Kidney epithelial cell (primary cell): ENCODE results near the gene KIAA0825. TPM values are rescaled to one million over a fixed set of nuclear protein-coding genes. Genes with fewer than 3 reads are reported as not detected.
A peak's percentile ranks its signal among the peaks of the same experiment; 100 is the strongest.

Experiments
- DNase-seq: peaks from one replicate; pipeline ENCODE4 v3.0.0-alpha.2; 2010; ENCODE audit warnings: low read depth
- H3K27me3 ChIP-seq: 2 replicates; pipeline ENCODE4 v1.6.0; 2011; ENCODE audit warnings: low read length; ENCODE audit not compliant: control insufficient read depth, insufficient read depth
- H3K36me3 ChIP-seq: 2 replicates; pipeline ENCODE4 v1.5.1; 2011; ENCODE audit warnings: low read length; ENCODE audit not compliant: control insufficient read depth, insufficient read depth
- H3K4me3 ChIP-seq: 2 replicates; pipeline ENCODE4 v1.5.1; 2011; ENCODE audit warnings: low read depth, mild to moderate bottlenecking, control low read depth, low read length
- CTCF ChIP-seq: IDR thresholded peaks from 2 replicates; pipeline ENCODE4 v1.5.1; 2011; ENCODE audit warnings: mild to moderate bottlenecking, moderate library complexity, low read length, control low read depth, inconsistent platforms; ENCODE audit not compliant: insufficient read depth, poor library complexity, severe bottlenecking
- total RNA-seq: library from RNA; depleted of rRNA; stranded (reverse); fragments of >200 nt; gene quantifications from 2 replicates; pipeline ENCODE4 v1.2.3, GENCODE V29; 2015

KIAA0825 gene
- total RNA-seq, 1 donor from 2014 or later: 2.7 TPM

GRCh38 chr5:94623877-94624276 is 5.5 kb upstream of the KIAA0825 start:
- no peak overlapping the region for H3K4me3 ChIP-seq
- no peaks in the 10 kb centered on the region for H3K36me3 ChIP-seq
- no peaks in the 10 kb centered on the region for H3K27me3 ChIP-seq
- TF ChIP-seq CTCF: no peak
- DNase-seq: no peak

GRCh38 chr5:94623011-94623410 is 4.6 kb upstream of the KIAA0825 start:
- no peaks in the 10 kb centered on the region for H3K27me3 ChIP-seq
- no peak for TF ChIP-seq CTCF
- no peaks in the 10 kb centered on the region for H3K36me3 ChIP-seq
- no peak overlapping the region for H3K4me3 ChIP-seq
- DNase-seq: no peak

GRCh38 chr5:94621763-94622162 is 3.4 kb upstream of the KIAA0825 start:
- DNase-seq: no peak
- Histone ChIP-seq H3K27me3 (no peaks in the 10 kb centered on the region), H3K4me3 (no peak overlapping the region), H3K36me3 (no peaks in the 10 kb centered on the region)
- TF ChIP-seq CTCF: no peak

GRCh38 chr5:94620256-94620655 is 1.9 kb upstream of the KIAA0825 start:
- TF ChIP-seq CTCF: no peak
- no peak for DNase-seq
- H3K27me3 ChIP-seq: no peaks in the 10 kb centered on the region
- no peaks in the 10 kb centered on the region for H3K36me3 ChIP-seq
- no peak overlapping the region for H3K4me3 ChIP-seq

- TF ChIP-seq CTCF: no peak
- peak; percentile 26 for DNase-seq
- no peaks in the 10 kb centered on the region for H3K27me3 ChIP-seq
- no peaks in the 10 kb centered on the region for H3K36me3 ChIP-seq
- peak overlapping the region; percentile 78 for H3K4me3 ChIP-seq
These were observed 343 bp downstream of the KIAA0825 start for GRCh38 chr5:94618029-94618492.

GRCh38 chr5:94615862-94616261 is 2.5 kb downstream of the KIAA0825 start:
- no peak for DNase-seq
- Histone ChIP-seq H3K36me3 (no peaks in the 10 kb centered on the region), H3K27me3 (no peaks in the 10 kb centered on the region), H3K4me3 (no peak overlapping the region)
- TF ChIP-seq CTCF: no peak
